Adipose tissue (tissue), 3 donors: ENCODE measurements around the gene DDO. TPM values are rescaled to one million over a fixed set of nuclear protein-coding genes. Genes with fewer than 3 reads are reported as not detected.

Source experiments
- H3K27ac ChIP-seq: one replicate; pipeline ENCODE4 v1.5.1; 2013; ENCODE audit warnings: low read depth, low read length
- WGBS, 3 donors: extraction: QIAGEN DNeasy Blood & Tissue Kit; methylation state at CpG; one replicate each; pipeline ENCODE4 v1.1.7; 2013; 5-methylcytosine and 5-hydroxymethylcytosine counted together
- polyA plus RNA-seq, 3 donors: library from polyadenylated mRNA; stranded (reverse); fragments of 200-250 nt; gene quantifications; one replicate each; pipeline ENCODE4 v1.2.3, GENCODE V29; 2013
- donor health status: healthy with polysubstance abuse.
- donor health status: Bipolar disorder and iron deficiency.
- donor health status: healthy.

Gene DDO
- polyA plus RNA-seq, 3 donors: 1.1 to 2.4 (median 1.8) TPM

- WGBS, 3 donors: 23 to 25% (median 24%) methylated on average over 2 of the region's 2 CpGs
- H3K27ac ChIP-seq: no peak overlapping the region
Measured at GRCh38 chr6:110390404-110390803, 25.0 kb downstream of the DDO start.

- no peak overlapping the region for H3K27ac ChIP-seq
- 59 to 63% (median 59%) methylated on average over 4 of the region's 4 CpGs for WGBS, 3 donors
Measured at GRCh38 chr6:110389689-110390382, 25.5 kb downstream of the DDO start.

GRCh38 chr6:110387986-110388385, 27.4 kb downstream of the DDO start:
- no peak overlapping the region for H3K27ac ChIP-seq
- WGBS, 3 donors: 55 to 76% (median 56%) methylated on average over 2 of the region's 2 CpGs

- no peak overlapping the region for H3K27ac ChIP-seq
- whole genome bisulfite sequencing, 3 donors: 85 to 89% (median 88%) methylated on average over 1 of the region's 1 CpG
Measured at GRCh38 chr6:110385458-110385863, 29.9 kb downstream of the DDO start.

- H3K27ac ChIP-seq: no peak overlapping the region
- WGBS, 3 donors: 78 to 85% (median 83%) methylated on average over 9 of the region's 9 CpGs
Measured at GRCh38 chr6:110378552-110378951, 36.8 kb downstream of the DDO start.

- 43 to 51% (median 46%) methylated on average over 4 of the region's 4 CpGs for WGBS, 3 donors
- H3K27ac ChIP-seq: no peak overlapping the region
Measured at GRCh38 chr6:110369066-110369465, 46.3 kb downstream of the DDO start.

- WGBS, 3 donors: 64 to 76% (median 64%) methylated on average over 2 of the region's 2 CpGs
- H3K27ac ChIP-seq: no peak overlapping the region
Measured at GRCh38 chr6:110368284-110368683, 47.1 kb downstream of the DDO start.

GRCh38 chr6:110367825-110368224, 47.5 kb downstream of the DDO start:
- 84 to 91% (median 86%) methylated on average over 1 of the region's 1 CpG for WGBS, 3 donors
- no peak overlapping the region for H3K27ac ChIP-seq

GRCh38 chr6:110366975-110367374, 48.4 kb downstream of the DDO start:
- H3K27ac ChIP-seq: no peak overlapping the region
- 84 to 93% (median 84%) methylated on average over 2 of the region's 2 CpGs for WGBS, 3 donors

- 76 to 87% (median 81%) methylated on average over 2 of the region's 2 CpGs for WGBS, 3 donors
- no peak overlapping the region for H3K27ac ChIP-seq
Measured at GRCh38 chr6:110366256-110366655, 49.1 kb downstream of the DDO start.

- 74 to 81% (median 76%) methylated on average over 5 of the region's 5 CpGs for WGBS, 3 donors
Measured at GRCh38 chr6:110364364-110365105, 50.8 kb downstream of the DDO start.

GRCh38 chr6:110363748-110364147, 51.6 kb downstream of the DDO start:
- 85 to 93% (median 90%) methylated on average over 3 of the region's 3 CpGs for WGBS, 3 donors
- no peak overlapping the region for H3K27ac ChIP-seq

More at GRCh38 chr6:110364364-110365105, 50.8 kb downstream of the DDO start:
- H3K27ac ChIP-seq: no peak overlapping the region

- no peak overlapping the region for H3K27ac ChIP-seq
- WGBS, 3 donors: 35 to 85% (median 80%) methylated on average over 3 of the region's 3 CpGs
Measured at GRCh38 chr6:110360676-110361075, 54.7 kb downstream of the DDO start.

- no peak overlapping the region for H3K27ac ChIP-seq
- WGBS, 3 donors: 74 to 82% (median 81%) methylated on average over 5 of the region's 5 CpGs
Measured at GRCh38 chr6:110359556-110359955, 55.8 kb downstream of the DDO start.

GRCh38 chr6:110358553-110359160, 56.7 kb downstream of the DDO start:
- 35 to 44% (median 36%) methylated on average over 13 of the region's 13 CpGs for WGBS, 3 donors
- no peak overlapping the region for H3K27ac ChIP-seq

GRCh38 chr6:110357664-110358552, 57.5 kb downstream of the DDO start, which contains the start of gene METTL24:
TSS of gene METTL24 (minus strand) at chr6:110358349. CDS start at chr6:110358272, 77 bp downstream.
- H3K27ac ChIP-seq: no peak within 1 kb of the TSS
- WGBS, 3 donors: 1 to 2% (median 1%) methylated on average over 72 to 107 of the region's 107 CpGs

GRCh38 chr6:110357298-110357663, 58.1 kb downstream of the DDO start:
- no peak overlapping the region for H3K27ac ChIP-seq
- 46 to 51% (median 51%) methylated on average over 14 of the region's 14 CpGs for WGBS, 3 donors

GRCh38 chr6:110356778-110357177, 58.6 kb downstream of the DDO start:
- 65 to 91% (median 69%) methylated on average over 15 of the region's 15 CpGs for WGBS, 3 donors
- no peak overlapping the region for H3K27ac ChIP-seq
